GM12872 (cell line): ENCODE results near the gene MARCKSL1.

Experiments used
- CTCF ChIP-seq: IDR thresholded peaks from 3 replicates; pipeline ENCODE4 v1.5.1; 2011; ENCODE audit warnings: low read depth, mild to moderate bottlenecking, low read length, moderate library complexity; ENCODE audit not compliant: insufficient read depth

MARCKSL1 gene

GRCh38 chr1:32351399-32352238, 15.6 kb upstream of the MARCKSL1 start:
- TF ChIP-seq CTCF, result no peak

- TF ChIP-seq CTCF, result peak; percentile 66
These were observed 14.9 kb upstream of the MARCKSL1 start for GRCh38 chr1:32350785-32351398.

GRCh38 chr1:32349211-32349708, 13.2 kb upstream of the MARCKSL1 start:
- no peak for TF ChIP-seq CTCF

GRCh38 chr1:32346532-32347157, 10.6 kb upstream of the MARCKSL1 start:
- no peak for TF ChIP-seq CTCF

- no peak for TF ChIP-seq CTCF
These were observed 9.3 kb upstream of the MARCKSL1 start for GRCh38 chr1:32345289-32345827.

GRCh38 chr1:32342704-32343103, 6.7 kb upstream of the MARCKSL1 start:
- no peak for TF ChIP-seq CTCF

- no peak for TF ChIP-seq CTCF
These were observed 5.9 kb upstream of the MARCKSL1 start for GRCh38 chr1:32341971-32342370.
